ENCODE data around the gene NGDN. TPM values are rescaled to one million over a fixed set of nuclear protein-coding genes. Genes with fewer than 3 reads are reported as not detected.
"Not testable (repeated sequence)": the region's sequence is repeated elsewhere in the genome, so short reads cannot be mapped to it uniquely, and the experiment has no call there.

The NGDN gene
- total and polyA plus RNA-seq, 4 donors: 47.4 to 53.5 (median 50.4) TPM

- no peak for DNase-seq (ENCODE audit: low read depth in 4 of 6, low spot score in 6 of 6)
- H3K9me3 ChIP-seq (ENCODE audit: control insufficient read depth, insufficient read depth, low read length): peaks cover 1% of the 10 kb centered on the region
- peaks cover 5% of the 10 kb centered on the region for H3K4me1 ChIP-seq (ENCODE audit: control insufficient read depth, insufficient read depth, low read length)
- no peak overlapping the region for H3K4me3 ChIP-seq (ENCODE audit: low read depth, low read length)
- no peaks in the 10 kb centered on the region for H3K36me3 ChIP-seq (ENCODE audit: control insufficient read depth, insufficient read depth, low read length)
- H3K27ac ChIP-seq (ENCODE audit: low read depth, low read length): no peak overlapping the region
- H3K27me3 ChIP-seq (ENCODE audit: control insufficient read depth, insufficient read depth, low read length): no peaks in the 10 kb centered on the region
- 83% methylated on average over 4 of the region's 7 CpGs for WGBS (ENCODE audit: insufficient coverage)
These were observed 21.8 kb upstream of the NGDN start for GRCh38 chr14:23447361-23448350.

DNA sequence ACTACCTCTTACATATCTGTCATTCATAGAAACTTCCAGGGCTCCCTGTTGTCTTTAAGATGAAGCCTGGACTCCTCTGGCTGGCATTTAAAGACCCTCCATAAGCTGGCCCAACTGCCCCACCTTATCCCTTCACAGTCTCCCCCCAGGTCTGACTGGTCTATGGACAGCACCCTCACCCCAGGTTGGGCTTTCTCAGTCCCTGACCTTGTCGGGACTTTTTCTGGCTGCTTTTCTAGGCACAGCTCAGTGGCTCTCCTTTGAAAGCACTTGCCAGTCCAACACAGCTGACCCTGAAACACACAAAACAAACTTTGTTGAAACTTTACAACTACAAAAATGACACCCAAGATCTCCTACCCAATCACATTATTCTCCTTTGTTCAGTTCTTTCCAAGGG, 20.2 kb upstream of the NGDN start:
- Histone ChIP-seq H3K27ac (ENCODE audit: low read depth, low read length) (no peak overlapping the region), H3K9me3 (ENCODE audit: control insufficient read depth, insufficient read depth, low read length) (peaks cover 1% of the 10 kb centered on the region), H3K4me3 (ENCODE audit: low read depth, low read length) (no peak overlapping the region), H3K4me1 (ENCODE audit: control insufficient read depth, insufficient read depth, low read length) (no peaks in the 10 kb centered on the region), H3K27me3 (ENCODE audit: control insufficient read depth, insufficient read depth, low read length) (no peaks in the 10 kb centered on the region), H3K36me3 (ENCODE audit: control insufficient read depth, insufficient read depth, low read length) (no peaks in the 10 kb centered on the region)
- DNase-seq (ENCODE audit: low read depth in 4 of 6, low spot score in 6 of 6): no peak
- WGBS (ENCODE audit: insufficient coverage): 71% methylated on average over 1 of the region's 1 CpG

DNA sequence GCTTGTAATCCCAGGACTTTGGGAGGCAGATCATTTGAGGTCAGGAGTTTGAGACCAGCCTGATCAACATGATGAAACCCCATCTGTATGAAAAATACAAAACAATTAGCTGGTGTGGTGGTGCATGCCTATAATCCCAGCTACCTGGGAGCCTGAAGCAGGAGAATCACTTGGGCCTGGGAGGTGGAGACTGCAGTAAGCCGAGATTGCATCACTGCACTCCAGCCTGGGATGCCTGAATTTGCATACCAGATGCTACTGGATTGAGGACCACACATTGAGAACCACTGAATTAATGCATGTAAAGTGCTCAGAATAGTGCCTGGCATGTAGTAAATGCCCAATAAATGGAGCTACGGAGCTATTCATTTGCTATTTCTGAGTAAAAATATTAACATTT, 19.1 kb upstream of the NGDN start:
- Histone ChIP-seq H3K27me3 (ENCODE audit: control insufficient read depth, insufficient read depth, low read length) (no peaks in the 10 kb centered on the region), H3K4me1 (ENCODE audit: control insufficient read depth, insufficient read depth, low read length) (no peaks in the 10 kb centered on the region), H3K36me3 (ENCODE audit: control insufficient read depth, insufficient read depth, low read length) (no peaks in the 10 kb centered on the region), H3K27ac (ENCODE audit: low read depth, low read length) (no peak overlapping the region), H3K4me3 (ENCODE audit: low read depth, low read length) (no peak overlapping the region), H3K9me3 (ENCODE audit: control insufficient read depth, insufficient read depth, low read length) (peaks cover 1% of the 10 kb centered on the region)
- DNase-seq (ENCODE audit: low read depth in 4 of 6, low spot score in 6 of 6): no peak
- WGBS (ENCODE audit: insufficient coverage): 38% methylated on average over 1 of the region's 2 CpGs

DNA sequence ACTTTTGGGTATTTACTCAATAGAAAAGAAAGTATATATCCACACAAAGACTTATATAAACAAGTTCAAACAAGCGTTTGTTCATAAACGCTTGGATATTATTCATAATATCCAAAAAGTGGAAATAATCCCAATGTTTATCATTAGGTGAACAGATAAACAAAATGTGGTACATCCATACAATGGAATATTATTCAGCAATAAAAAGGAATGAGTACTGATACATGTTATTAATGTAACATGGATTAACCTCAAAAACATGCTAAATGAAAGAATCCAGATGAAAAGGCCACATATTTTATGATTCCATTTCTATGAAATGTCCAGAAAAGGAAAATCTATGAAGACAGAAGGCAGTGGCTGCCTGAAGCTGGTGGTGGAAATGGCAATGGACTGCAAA, 17.3 kb upstream of the NGDN start:
- H3K36me3 ChIP-seq (ENCODE audit: control insufficient read depth, insufficient read depth, low read length): no peaks in the 10 kb centered on the region
- H3K27ac ChIP-seq (ENCODE audit: low read depth, low read length): no peak overlapping the region
- no peaks in the 10 kb centered on the region for H3K27me3 ChIP-seq (ENCODE audit: control insufficient read depth, insufficient read depth, low read length)
- H3K4me1 ChIP-seq (ENCODE audit: control insufficient read depth, insufficient read depth, low read length): no peaks in the 10 kb centered on the region
- WGBS (ENCODE audit: insufficient coverage): no CpG with 5 or more reads among the region's 2 CpGs
- DNase-seq (ENCODE audit: low read depth in 4 of 6, low spot score in 6 of 6): no peak
- H3K9me3 ChIP-seq (ENCODE audit: control insufficient read depth, insufficient read depth, low read length): peaks cover 1% of the 10 kb centered on the region
- no peak overlapping the region for H3K4me3 ChIP-seq (ENCODE audit: low read depth, low read length)

DNA sequence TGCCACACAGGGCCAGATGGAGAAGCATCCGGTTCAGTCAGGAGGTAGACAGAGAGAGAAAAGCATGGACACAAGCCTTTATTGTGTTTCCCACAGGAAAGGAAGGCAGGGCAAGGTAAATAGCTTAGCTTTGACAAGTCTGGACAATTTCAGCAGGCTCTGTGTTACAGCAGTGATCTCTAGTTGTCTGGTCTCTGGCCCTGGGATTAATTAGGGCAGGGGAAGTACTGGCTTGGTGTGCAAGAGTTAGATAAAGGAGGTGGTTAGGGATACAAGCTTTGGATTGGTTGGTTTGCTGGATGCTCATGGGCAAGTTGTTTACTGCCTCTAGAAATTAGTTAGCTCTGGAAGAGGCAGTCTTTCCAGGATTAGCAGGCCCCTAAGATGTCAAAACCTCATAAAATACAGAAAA, 15.1 kb upstream of the NGDN start:
- Histone ChIP-seq H3K27me3 (ENCODE audit: control insufficient read depth, insufficient read depth, low read length) (no peaks in the 10 kb centered on the region), H3K27ac (ENCODE audit: low read depth, low read length) (no peak overlapping the region), H3K4me3 (ENCODE audit: low read depth, low read length) (no peak overlapping the region), H3K36me3 (ENCODE audit: control insufficient read depth, insufficient read depth, low read length) (no peaks in the 10 kb centered on the region), H3K9me3 (ENCODE audit: control insufficient read depth, insufficient read depth, low read length) (peaks cover 1% of the 10 kb centered on the region), H3K4me1 (ENCODE audit: control insufficient read depth, insufficient read depth, low read length) (no peaks in the 10 kb centered on the region)
- DNase-seq (ENCODE audit: low read depth in 4 of 6, low spot score in 6 of 6): no peak
- WGBS (ENCODE audit: insufficient coverage): 41% methylated on average over 1 of the region's 1 CpG

GRCh38 chr14:23456883-23457586, 12.5 kb upstream of the NGDN start:
- WGBS (ENCODE audit: insufficient coverage): 88% methylated on average over 3 of the region's 11 CpGs
- H3K4me3 ChIP-seq (ENCODE audit: low read depth, low read length); H3K36me3 ChIP-seq (ENCODE audit: control insufficient read depth, insufficient read depth, low read length); H3K27me3 ChIP-seq (ENCODE audit: control insufficient read depth, insufficient read depth, low read length); H3K9me3 ChIP-seq (ENCODE audit: control insufficient read depth, insufficient read depth, low read length); H3K27ac ChIP-seq (ENCODE audit: low read depth, low read length); DNase-seq (ENCODE audit: low read depth in 4 of 6, low spot score in 6 of 6); H3K4me1 ChIP-seq (ENCODE audit: control insufficient read depth, insufficient read depth, low read length): not testable (repeated sequence)

GRCh38 chr14:23457587-23458445, 11.7 kb upstream of the NGDN start:
- Histone ChIP-seq H3K36me3 (ENCODE audit: control insufficient read depth, insufficient read depth, low read length) (no peaks in the 10 kb centered on the region), H3K4me1 (ENCODE audit: control insufficient read depth, insufficient read depth, low read length) (no peaks in the 10 kb centered on the region), H3K27me3 (ENCODE audit: control insufficient read depth, insufficient read depth, low read length) (no peaks in the 10 kb centered on the region), H3K4me3 (ENCODE audit: low read depth, low read length) (no peak overlapping the region), H3K27ac (ENCODE audit: low read depth, low read length) (no peak overlapping the region), H3K9me3 (ENCODE audit: control insufficient read depth, insufficient read depth, low read length) (no peaks in the 10 kb centered on the region)
- no peak for DNase-seq (ENCODE audit: low read depth in 4 of 6, low spot score in 6 of 6)
- 83% methylated on average over 1 of the region's 5 CpGs for WGBS (ENCODE audit: insufficient coverage)

- Histone ChIP-seq H3K4me1 (ENCODE audit: control insufficient read depth, insufficient read depth, low read length) (no peaks in the 10 kb centered on the region), H3K9me3 (ENCODE audit: control insufficient read depth, insufficient read depth, low read length) (no peaks in the 10 kb centered on the region)
- DNase-seq (ENCODE audit: low read depth in 4 of 6, low spot score in 6 of 6): no peak
These were observed 8.5 kb upstream of the NGDN start for GRCh38 chr14:23460960-23461359.

GRCh38 chr14:23464700-23465099, 4.8 kb upstream of the NGDN start:
- peaks cover 4% of the 10 kb centered on the region for H3K4me1 ChIP-seq (ENCODE audit: control insufficient read depth, insufficient read depth, low read length)
- H3K27me3 ChIP-seq (ENCODE audit: control insufficient read depth, insufficient read depth, low read length): no peaks in the 10 kb centered on the region
- DNase-seq (ENCODE audit: low read depth in 4 of 6, low spot score in 6 of 6): no peak
- H3K27ac ChIP-seq (ENCODE audit: low read depth, low read length): no peak overlapping the region
- H3K4me3 ChIP-seq (ENCODE audit: low read depth, low read length): no peak overlapping the region
- H3K9me3 ChIP-seq (ENCODE audit: control insufficient read depth, insufficient read depth, low read length): no peaks in the 10 kb centered on the region
- no peaks in the 10 kb centered on the region for H3K36me3 ChIP-seq (ENCODE audit: control insufficient read depth, insufficient read depth, low read length)

More at GRCh38 chr14:23460960-23461359, 8.5 kb upstream of the NGDN start:
- Histone ChIP-seq H3K36me3 (ENCODE audit: control insufficient read depth, insufficient read depth, low read length) (no peaks in the 10 kb centered on the region), H3K27ac (ENCODE audit: low read depth, low read length) (no peak overlapping the region), H3K4me3 (ENCODE audit: low read depth, low read length) (no peak overlapping the region), H3K27me3 (ENCODE audit: control insufficient read depth, insufficient read depth, low read length) (no peaks in the 10 kb centered on the region)
